ENCODE results near the gene FGD2.

DNA sequence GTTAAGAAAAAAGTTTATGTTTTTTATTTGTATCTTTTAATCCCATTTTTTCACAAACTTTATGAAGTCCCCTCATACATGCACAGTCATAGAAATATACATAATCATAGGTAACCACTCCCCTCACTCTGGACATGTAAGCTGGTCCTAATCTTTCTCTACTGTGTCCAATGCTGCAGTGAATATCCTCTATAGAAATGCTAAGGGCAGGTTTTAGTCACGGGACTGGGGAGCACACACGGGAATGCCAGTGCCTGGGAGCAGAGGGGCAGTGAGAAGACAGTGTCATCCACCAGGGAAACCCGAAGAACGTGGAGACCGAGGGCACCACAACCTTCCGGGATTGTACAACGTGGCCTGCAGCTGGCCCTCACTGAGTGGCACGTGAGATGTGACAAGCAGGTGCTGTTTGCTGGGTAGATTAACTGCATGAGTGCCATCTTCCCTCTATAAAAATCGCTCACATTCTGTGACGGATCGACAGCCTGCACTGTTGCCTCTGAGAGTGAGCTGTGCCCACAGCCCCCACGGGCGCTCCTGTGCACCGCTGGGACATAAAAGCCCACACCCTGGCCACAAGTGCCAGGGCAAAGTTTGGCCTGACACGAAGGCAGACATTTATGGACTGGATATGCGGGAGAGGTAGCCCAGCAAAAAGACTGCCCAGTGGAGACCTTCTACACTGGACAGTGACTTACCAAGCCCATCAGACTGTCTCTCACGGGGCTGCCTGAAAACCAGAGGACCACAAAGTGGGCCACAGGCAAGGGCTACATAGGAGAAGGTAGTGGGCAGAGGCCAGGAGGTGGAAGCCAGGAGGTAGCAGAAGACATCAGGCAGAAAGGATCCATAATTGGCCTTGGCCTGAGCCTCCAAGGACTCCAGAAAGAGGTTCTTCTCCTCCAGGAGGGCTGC lies 63.2 kb downstream of the FGD2 start:
- TF ChIP-seq, protein P1, sequence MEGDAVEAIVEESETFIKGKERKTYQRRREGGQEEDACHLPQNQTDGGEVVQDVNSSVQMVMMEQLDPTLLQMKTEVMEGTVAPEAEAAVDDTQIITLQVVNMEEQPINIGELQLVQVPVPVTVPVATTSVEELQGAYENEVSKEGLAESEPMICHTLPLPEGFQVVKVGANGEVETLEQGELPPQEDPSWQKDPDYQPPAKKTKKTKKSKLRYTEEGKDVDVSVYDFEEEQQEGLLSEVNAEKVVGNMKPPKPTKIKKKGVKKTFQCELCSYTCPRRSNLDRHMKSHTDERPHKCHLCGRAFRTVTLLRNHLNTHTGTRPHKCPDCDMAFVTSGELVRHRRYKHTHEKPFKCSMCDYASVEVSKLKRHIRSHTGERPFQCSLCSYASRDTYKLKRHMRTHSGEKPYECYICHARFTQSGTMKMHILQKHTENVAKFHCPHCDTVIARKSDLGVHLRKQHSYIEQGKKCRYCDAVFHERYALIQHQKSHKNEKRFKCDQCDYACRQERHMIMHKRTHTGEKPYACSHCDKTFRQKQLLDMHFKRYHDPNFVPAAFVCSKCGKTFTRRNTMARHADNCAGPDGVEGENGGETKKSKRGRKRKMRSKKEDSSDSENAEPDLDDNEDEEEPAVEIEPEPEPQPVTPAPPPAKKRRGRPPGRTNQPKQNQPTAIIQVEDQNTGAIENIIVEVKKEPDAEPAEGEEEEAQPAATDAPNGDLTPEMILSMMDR (IDR thresholded peaks at IDR 0.05): no peak
- no peak for TF ChIP-seq POLR2A (IDR thresholded peaks at IDR 0.05)
